ENCODE data around the gene SPI1.

SPI1 gene

GRCh38 chr11:47351156-47352126 is 26.9 kb downstream of the SPI1 start:
- Histone ChIP-seq H3K4me3 (ENCODE audit: low read depth, low read length) (no peak overlapping the region), H3K36me3 (no peaks in the 10 kb centered on the region), H3K9me3 (ENCODE audit: severe bottlenecking) (no peaks in the 10 kb centered on the region), H3K27ac (no peak overlapping the region), H3K27me3 (ENCODE audit: insufficient read depth, low read depth, severe bottlenecking) (no peaks in the 10 kb centered on the region)
- TF ChIP-seq CTCF (IDR thresholded peaks at IDR 0.05; ENCODE audit: low read depth, low read length) = no peak
- no peak for DNase-seq

GRCh38 chr11:47350315-47350714 is 28.0 kb downstream of the SPI1 start:
- H3K27ac ChIP-seq = no peak overlapping the region
- H3K36me3 ChIP-seq = no peaks in the 10 kb centered on the region
- H3K4me3 ChIP-seq (ENCODE audit: low read depth, low read length) = no peak overlapping the region
- H3K27me3 ChIP-seq (ENCODE audit: insufficient read depth, low read depth, severe bottlenecking) = no peaks in the 10 kb centered on the region
- no peak for TF ChIP-seq CTCF (IDR thresholded peaks at IDR 0.05; ENCODE audit: low read depth, low read length)
- DNase-seq = no peak
- H3K9me3 ChIP-seq (ENCODE audit: severe bottlenecking) = no peaks in the 10 kb centered on the region

GRCh38 chr11:47349521-47350095 is 28.7 kb downstream of the SPI1 start:
- no peaks in the 10 kb centered on the region for H3K9me3 ChIP-seq (ENCODE audit: severe bottlenecking)
- no peaks in the 10 kb centered on the region for H3K27me3 ChIP-seq (ENCODE audit: insufficient read depth, low read depth, severe bottlenecking)
- no peak for TF ChIP-seq CTCF (IDR thresholded peaks at IDR 0.05; ENCODE audit: low read depth, low read length)
- H3K4me3 ChIP-seq (ENCODE audit: low read depth, low read length) = no peak overlapping the region
- no peak for DNase-seq
- no peaks in the 10 kb centered on the region for H3K36me3 ChIP-seq
- H3K27ac ChIP-seq = peak overlapping the region; percentile 64

GRCh38 chr11:47348859-47349258 is 29.5 kb downstream of the SPI1 start:
- Histone ChIP-seq H3K27ac (peak overlapping the region; percentile 64), H3K4me3 (ENCODE audit: low read depth, low read length) (no peak overlapping the region), H3K36me3 (no peaks in the 10 kb centered on the region), H3K27me3 (ENCODE audit: insufficient read depth, low read depth, severe bottlenecking) (no peaks in the 10 kb centered on the region), H3K9me3 (ENCODE audit: severe bottlenecking) (no peaks in the 10 kb centered on the region)
- peak; percentile 81 for DNase-seq
- TF ChIP-seq CTCF (IDR thresholded peaks at IDR 0.05; ENCODE audit: low read depth, low read length) = peak; percentile 61

- Histone ChIP-seq H3K36me3 (no peaks in the 10 kb centered on the region), H3K4me3 (ENCODE audit: low read depth, low read length) (no peak overlapping the region), H3K9me3 (ENCODE audit: severe bottlenecking) (no peaks in the 10 kb centered on the region), H3K27me3 (ENCODE audit: insufficient read depth, low read depth, severe bottlenecking) (no peaks in the 10 kb centered on the region), H3K27ac (no peak overlapping the region)
- no peak for TF ChIP-seq CTCF (IDR thresholded peaks at IDR 0.05; ENCODE audit: low read depth, low read length)
- no peak for DNase-seq
These were observed 30.1 kb downstream of the SPI1 start for GRCh38 chr11:47348131-47348802.

Data from WERI-Rb-1 (cell line).